CD14-positive monocyte (primary cell): Measurements from ENCODE around the gene MTLN. TPM values are rescaled to one million over a fixed set of nuclear protein-coding genes. Genes with fewer than 3 reads are reported as not detected.
"Not testable (repeated sequence)": the region's sequence is repeated elsewhere in the genome, so short reads cannot be mapped to it uniquely, and the experiment has no call there.

Experiments
- DNase-seq, 3 donors: peaks; one replicate each; pipeline ENCODE4 v3.0.0-alpha.2; 2011 to 2022
- H2AFZ ChIP-seq: 2 replicates; pipeline ENCODE4 v1.6.0; 2012; ENCODE audit warnings: mild to moderate bottlenecking, low read depth, low read length, inconsistent platforms; ENCODE audit not compliant: insufficient read depth, poor library complexity, severe bottlenecking
- H3K27ac ChIP-seq, 2 donors: 1 replicate in 1 of 2; 2 replicates in 1 of 2; pipeline ENCODE4 v1.5.1; 2012 to 2013; ENCODE audit warnings: low read length in 2 of 2, control low read depth in 1 of 2, inconsistent platforms in 1 of 2, low read depth in 1 of 2, mild to moderate bottlenecking in 1 of 2
- H3K27me3 ChIP-seq, 2 donors: one replicate each; pipeline versions ENCODE4 v1.6.0 to v1.6.1; 2011 to 2013; ENCODE audit warnings: low read length in 2 of 2; ENCODE audit not compliant: control insufficient read depth in 2 of 2, insufficient read depth in 2 of 2
- H3K36me3 ChIP-seq, 2 donors: replicated peaks in 1 of 2; 1 replicate in 1 of 2; 2 replicates in 1 of 2; pipeline versions ENCODE4 v1.5.1 to v1.6.1; 2012 to 2013; ENCODE audit warnings: low read length in 2 of 2, control low read depth in 1 of 2, inconsistent platforms in 1 of 2, mild to moderate bottlenecking in 1 of 2; ENCODE audit not compliant: insufficient read depth in 2 of 2, control insufficient read depth in 1 of 2
- H3K4me1 ChIP-seq, 2 donors: 1 replicate in 1 of 2; 2 replicates in 1 of 2; pipeline versions ENCODE4 v1.5.1 to v1.6.1; 2012 to 2013; ENCODE audit warnings: low read length in 2 of 2, control low read depth in 1 of 2, inconsistent platforms in 1 of 2, mild to moderate bottlenecking in 1 of 2, moderate library complexity in 1 of 2; ENCODE audit not compliant: insufficient read depth in 2 of 2, control insufficient read depth in 1 of 2
- H3K4me2 ChIP-seq: replicated peaks from 2 replicates; pipeline ENCODE3; 2012; ENCODE audit warnings: low read length, moderate library complexity, mild to moderate bottlenecking; ENCODE audit not compliant: poor library complexity, severe bottlenecking; ENCODE audit errors: extremely low read depth
- H3K4me3 ChIP-seq, 3 experiments: fragments of 200-600 bp in 1 of 3; sonication (generic) in 1 of 3; replicated peaks in 1 of 3; 1 replicate in 2 of 3; 2 replicates in 1 of 3; pipeline ENCODE4 v1.5.1; 2011 to 2013; ENCODE audit warnings: low read length in 3 of 3, mild to moderate bottlenecking in 3 of 3, control low read depth in 2 of 3, low read depth in 2 of 3, inconsistent platforms in 1 of 3, moderate library complexity in 1 of 3
- H3K79me2 ChIP-seq: 2 replicates; pipeline ENCODE4 v1.6.0; 2012; ENCODE audit warnings: mild to moderate bottlenecking, control low read depth, inconsistent platforms, low read length, moderate library complexity; ENCODE audit not compliant: insufficient read depth
- H3K9ac ChIP-seq: 2 replicates; pipeline ENCODE4 v1.6.0; 2017; ENCODE audit warnings: low read length, mild to moderate bottlenecking; ENCODE audit not compliant: insufficient read depth, poor library complexity, severe bottlenecking
- H3K9me3 ChIP-seq, 2 donors: replicated peaks in 1 of 2; 1 replicate in 1 of 2; 2 replicates in 1 of 2; pipeline versions ENCODE4 v1.5.1 to v1.6.1; 2012 to 2013; ENCODE audit warnings: low read length in 2 of 2, control low read depth in 1 of 2; ENCODE audit not compliant: control insufficient read depth in 1 of 2, insufficient read depth in 1 of 2
- H4K20me1 ChIP-seq: 2 replicates; pipeline ENCODE4 v1.6.0; 2012; ENCODE audit warnings: mild to moderate bottlenecking, low read length, control low read depth, moderate library complexity; ENCODE audit not compliant: insufficient read depth
- H3K27ac Mint-ChIP-seq, 7 donors: one replicate each; pipeline ENCODE4 v1.8.0; 2020; ENCODE audit warnings: mild to moderate bottlenecking in 7 of 7, mixed read lengths in 7 of 7, moderate library complexity in 6 of 7, inconsistent platforms in 2 of 7
- H3K27me3 Mint-ChIP-seq, 3 donors: one replicate each; pipeline ENCODE4 v1.8.0; 2021 to 2022; ENCODE audit warnings: low read depth in 3 of 3, mild to moderate bottlenecking in 3 of 3, mixed read lengths in 3 of 3, moderate library complexity in 3 of 3, inconsistent platforms in 1 of 3
- H3K36me3 Mint-ChIP-seq, 2 donors: one replicate each; pipeline ENCODE4 v1.8.0; 2020; ENCODE audit warnings: mixed read lengths in 2 of 2, inconsistent platforms in 1 of 2, mild to moderate bottlenecking in 1 of 2
- H3K4me1 Mint-ChIP-seq: one replicate; pipeline ENCODE4 v1.8.0; 2020; ENCODE audit warnings: mild to moderate bottlenecking, mixed read lengths
- H3K4me3 Mint-ChIP-seq, 2 donors: one replicate each; pipeline ENCODE4 v1.8.0; 2020; ENCODE audit warnings: mild to moderate bottlenecking in 2 of 2, mixed read lengths in 2 of 2, moderate library complexity in 1 of 2
- H3K9me3 Mint-ChIP-seq, 7 donors: one replicate each; pipeline ENCODE4 v1.8.0; 2020 to 2022; ENCODE audit warnings: mixed read lengths in 7 of 7, mild to moderate bottlenecking in 6 of 7, moderate library complexity in 6 of 7, inconsistent platforms in 2 of 7
- WGBS: methylation state at CpG from one replicate; pipeline ENCODE4 v1.1.5; 2013; ENCODE audit warnings: missing lambda C conversion rate; ENCODE audit not compliant: insufficient coverage; 5-methylcytosine and 5-hydroxymethylcytosine counted together
- intact Hi-C, 2 donors: fragments of 100-400 bp; cut with micrococcal nuclease; formaldehyde crosslinking; loops; one replicate each; pipeline versions ENCODE4 v1.15.0 to v1.15.1; 2023
- polyA plus RNA-seq, 3 donors: library from polyadenylated mRNA; depleted of rRNA in 1 of 3; unstranded in 2 of 3; stranded (reverse) in 1 of 3; fragments of 300-500 nt in 2 of 3; fragments of >200 nt in 1 of 3; fragmentation: Illumina TruSeq in 2 of 3; gene quantifications; 1 replicate in 2 of 3; 2 replicates in 1 of 3; pipeline ENCODE4 v1.2.3, GENCODE V29; 2012 to 2021
- TF ChIP-seq, protein P1 (sequence below): fragments of 200-600 bp; IDR thresholded peaks from one replicate; pipeline ENCODE4 v1.8.0; 2022; ENCODE audit warnings: antibody characterized with exemption, mild to moderate bottlenecking

Gene MTLN
- polyA plus RNA-seq, 3 donors = 13.7 to 70.6 (median 51.0) TPM

DNA sequence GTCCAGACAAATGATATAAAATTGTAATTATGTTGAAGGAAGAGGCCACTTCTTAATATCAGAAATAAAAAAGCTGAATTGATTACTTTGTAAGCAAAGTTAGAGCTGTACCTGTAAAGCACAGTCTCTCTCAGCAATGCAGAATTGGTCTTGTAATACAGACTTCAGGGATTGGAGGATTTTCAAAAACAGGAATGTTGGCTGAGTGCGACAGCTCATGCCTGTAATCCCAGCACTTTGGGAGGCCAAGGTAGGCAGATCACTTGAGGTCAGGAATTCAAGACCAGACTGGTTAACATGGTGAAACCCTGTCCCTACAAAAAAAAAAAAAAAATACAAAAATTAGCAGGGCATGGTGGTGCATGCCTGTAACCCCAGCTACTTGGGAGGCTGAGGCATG is 10.3 kb upstream of the MTLN start:
- H3K9me3 Mint-ChIP-seq, H3K36me3 Mint-ChIP-seq, H4K20me1 ChIP-seq, H3K4me2 ChIP-seq, DNase-seq, H3K36me3 ChIP-seq, H3K27ac Mint-ChIP-seq, intact Hi-C loops, H3K79me2 ChIP-seq, H3K27ac ChIP-seq, H3K9me3 ChIP-seq, H3K4me1 ChIP-seq, H3K4me3 Mint-ChIP-seq, H3K4me3 ChIP-seq, H3K4me1 Mint-ChIP-seq, H3K9ac ChIP-seq, H2AFZ ChIP-seq: not testable (repeated sequence)
- peaks cover 24 to 33% (median 26%) of the 10 kb centered on the region in 3 donors for H3K27me3 Mint-ChIP-seq
- 100% methylated on average over 1 of the region's 1 CpG for WGBS
- H3K27me3 ChIP-seq = peaks cover 7 to 13% of the 10 kb centered on the region in 2 donors

DNA sequence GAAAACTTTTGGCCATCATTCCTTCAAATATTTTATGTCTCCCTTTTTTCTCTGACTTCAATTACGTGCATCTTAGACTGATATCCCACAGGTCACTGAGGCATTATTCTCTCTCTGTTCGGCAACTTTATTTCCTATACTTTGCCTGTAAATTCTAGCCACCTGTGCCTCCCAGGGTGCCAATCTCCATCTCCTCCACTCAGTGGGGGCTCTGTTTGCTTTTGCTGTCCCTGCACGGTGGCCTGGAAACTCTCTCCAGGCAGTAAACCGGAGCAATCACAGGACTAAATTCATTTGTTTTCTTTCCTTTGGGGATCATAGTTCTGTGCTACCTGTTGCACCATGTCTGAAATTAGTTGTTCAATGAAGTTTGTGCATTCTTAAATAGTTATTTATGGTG is 9.6 kb upstream of the MTLN start:
- no peaks in the 10 kb centered on the region for H3K9me3 ChIP-seq
- DNase-seq = no peak
- no peaks in the 10 kb centered on the region for H4K20me1 ChIP-seq
- TF ChIP-seq, protein P1, sequence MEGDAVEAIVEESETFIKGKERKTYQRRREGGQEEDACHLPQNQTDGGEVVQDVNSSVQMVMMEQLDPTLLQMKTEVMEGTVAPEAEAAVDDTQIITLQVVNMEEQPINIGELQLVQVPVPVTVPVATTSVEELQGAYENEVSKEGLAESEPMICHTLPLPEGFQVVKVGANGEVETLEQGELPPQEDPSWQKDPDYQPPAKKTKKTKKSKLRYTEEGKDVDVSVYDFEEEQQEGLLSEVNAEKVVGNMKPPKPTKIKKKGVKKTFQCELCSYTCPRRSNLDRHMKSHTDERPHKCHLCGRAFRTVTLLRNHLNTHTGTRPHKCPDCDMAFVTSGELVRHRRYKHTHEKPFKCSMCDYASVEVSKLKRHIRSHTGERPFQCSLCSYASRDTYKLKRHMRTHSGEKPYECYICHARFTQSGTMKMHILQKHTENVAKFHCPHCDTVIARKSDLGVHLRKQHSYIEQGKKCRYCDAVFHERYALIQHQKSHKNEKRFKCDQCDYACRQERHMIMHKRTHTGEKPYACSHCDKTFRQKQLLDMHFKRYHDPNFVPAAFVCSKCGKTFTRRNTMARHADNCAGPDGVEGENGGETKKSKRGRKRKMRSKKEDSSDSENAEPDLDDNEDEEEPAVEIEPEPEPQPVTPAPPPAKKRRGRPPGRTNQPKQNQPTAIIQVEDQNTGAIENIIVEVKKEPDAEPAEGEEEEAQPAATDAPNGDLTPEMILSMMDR = no peak
- no peaks in the 10 kb centered on the region for H3K36me3 Mint-ChIP-seq
- no peak overlapping the region for H3K27ac ChIP-seq
- intact Hi-C loops = no loop called here
- H3K4me3 ChIP-seq = no peak overlapping the region
- peak overlapping the region in 1 of 2 donors; percentile 9 for H3K4me3 Mint-ChIP-seq
- no peak overlapping the region for H3K27ac Mint-ChIP-seq
- peaks cover 0 to 3% (median 0%) of the 10 kb centered on the region in 7 donors for H3K9me3 Mint-ChIP-seq
- H3K27me3 Mint-ChIP-seq = peaks cover 19 to 33% (median 23%) of the 10 kb centered on the region in 3 donors
- WGBS = 73% methylated on average over 4 of the region's 4 CpGs
- no peak overlapping the region for H3K4me2 ChIP-seq
- peaks cover 7 to 13% of the 10 kb centered on the region in 2 donors for H3K27me3 ChIP-seq
- H3K4me1 ChIP-seq = no peaks in the 10 kb centered on the region
- no peaks in the 10 kb centered on the region for H3K4me1 Mint-ChIP-seq
- H2AFZ ChIP-seq = no peak overlapping the region
- no peaks in the 10 kb centered on the region for H3K36me3 ChIP-seq
- no peak overlapping the region for H3K9ac ChIP-seq
- no peaks in the 10 kb centered on the region for H3K79me2 ChIP-seq
